Right ventricle myocardium superior (tissue), 1 donor: ENCODE data around the gene SLC38A3. TPM values are rescaled to one million over a fixed set of nuclear protein-coding genes. Genes with fewer than 3 reads are reported as not detected.
"Not testable (repeated sequence)": the region's sequence is repeated elsewhere in the genome, so short reads cannot be mapped to it uniquely, and the experiment has no call there.

Experiments used
- ATAC-seq: fragments of 200-7000 bp; cut with Tn5 transposase; one replicate; pipeline ENCODE4 v1.9.1; 2020; ENCODE audit warnings: mild to moderate bottlenecking; ENCODE audit not compliant: poor library complexity
- DNase-seq: peaks from one replicate; pipeline ENCODE4 v3.0.0-alpha.2; 2020
- intact Hi-C: fragments of 100-400 bp; cut with DNase I; formaldehyde crosslinking; loops from one replicate; pipeline ENCODE4 v1.11.2; 2022
- total RNA-seq: library from RNA; stranded (reverse); fragmentation: NEBNext Ultra II Directional; extraction: Animal tissue kit (Norgen Biotek cat#: 25700); gene quantifications from one replicate; pipeline ENCODE4 v1.2.1, GENCODE V29; 2021
- donor health status: DM: no; HTN: yes; CAD: no; lungs with severe emphysema.

The SLC38A3 gene
- total RNA-seq, 1 donor from 2014 or later = 10.6 TPM

GRCh38 chr3:50203809-50204803 is 965 bp upstream of the SLC38A3 start:
- ATAC-seq (no peak), DNase-seq (no peak)

DNA sequence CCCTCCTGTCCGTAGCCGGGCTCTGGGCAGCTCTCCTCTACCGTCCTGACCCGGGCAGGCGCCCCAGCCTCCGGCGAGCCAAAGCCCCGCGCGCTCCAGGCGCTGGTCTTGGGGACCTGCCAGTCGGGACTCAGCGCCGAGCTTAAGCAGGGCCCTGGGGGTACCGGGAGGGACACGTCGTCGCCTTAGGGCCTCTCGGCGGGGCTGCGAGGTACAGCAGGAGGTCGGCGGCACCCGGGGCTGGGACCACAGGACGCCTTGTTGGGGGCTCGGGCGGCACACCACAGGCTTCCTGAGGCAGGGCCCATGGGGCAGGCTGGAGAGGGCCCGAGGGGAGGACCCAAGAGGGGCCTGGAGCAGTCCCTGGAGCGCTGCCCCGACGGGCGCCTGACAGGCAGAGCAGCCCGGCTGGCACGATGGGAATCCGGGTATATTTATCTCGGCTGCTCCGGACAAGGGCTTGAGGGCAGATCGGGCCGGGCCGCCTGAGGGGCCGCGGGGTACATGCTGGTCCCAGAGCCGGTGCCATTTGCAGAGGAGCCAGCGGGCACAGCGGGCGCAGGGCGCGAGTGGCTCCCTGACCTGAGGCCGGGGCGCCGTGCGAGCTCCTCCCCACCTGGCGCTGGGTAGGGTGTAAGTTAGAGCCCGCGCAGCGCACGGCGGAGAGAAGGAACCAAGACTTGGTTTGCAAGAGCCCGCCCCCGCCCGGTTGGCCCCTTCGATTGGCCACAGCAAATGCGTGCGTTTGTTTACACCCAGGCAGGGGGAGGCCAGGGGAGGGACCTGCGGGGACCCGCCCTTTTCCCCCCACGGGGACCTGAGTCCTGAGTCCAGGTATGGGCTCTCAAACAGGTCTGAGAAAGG is 574 bp downstream of the SLC38A3 start:
- intact Hi-C loops = no loop called here
- ATAC-seq (peak; percentile 79), DNase-seq (peak; percentile 69)

More at GRCh38 chr3:50203809-50204803, 965 bp upstream of the SLC38A3 start:
- intact Hi-C loops = no loop called here

- no peak for ATAC-seq
- DNase-seq = no peak
- intact Hi-C loops = no loop called here
Measured at GRCh38 chr3:50207359-50208042, 2.4 kb downstream of the SLC38A3 start.

GRCh38 chr3:50208677-50209344 is 3.7 kb downstream of the SLC38A3 start:
- DNase-seq (no peak), ATAC-seq (no peak)
- intact Hi-C loops = no loop called here

DNA sequence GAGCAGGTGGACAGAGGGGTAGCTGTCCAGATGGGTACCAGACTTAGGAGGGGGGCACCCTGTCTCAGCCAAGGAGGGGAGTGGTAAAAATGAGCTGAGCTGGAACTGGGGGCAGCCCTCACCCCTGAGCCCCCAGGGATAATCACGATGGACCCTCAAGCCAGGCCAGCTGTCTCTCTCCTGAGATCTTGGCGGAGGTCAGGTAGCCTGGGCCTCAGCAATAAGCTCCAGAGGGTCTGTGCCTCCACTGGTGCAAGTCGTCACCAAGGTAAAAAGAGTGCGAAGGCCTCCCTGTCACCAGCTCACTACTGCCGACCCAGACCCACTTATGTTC is 5.1 kb downstream of the SLC38A3 start:
- ATAC-seq = no peak
- intact Hi-C loops = no loop called here

DNA sequence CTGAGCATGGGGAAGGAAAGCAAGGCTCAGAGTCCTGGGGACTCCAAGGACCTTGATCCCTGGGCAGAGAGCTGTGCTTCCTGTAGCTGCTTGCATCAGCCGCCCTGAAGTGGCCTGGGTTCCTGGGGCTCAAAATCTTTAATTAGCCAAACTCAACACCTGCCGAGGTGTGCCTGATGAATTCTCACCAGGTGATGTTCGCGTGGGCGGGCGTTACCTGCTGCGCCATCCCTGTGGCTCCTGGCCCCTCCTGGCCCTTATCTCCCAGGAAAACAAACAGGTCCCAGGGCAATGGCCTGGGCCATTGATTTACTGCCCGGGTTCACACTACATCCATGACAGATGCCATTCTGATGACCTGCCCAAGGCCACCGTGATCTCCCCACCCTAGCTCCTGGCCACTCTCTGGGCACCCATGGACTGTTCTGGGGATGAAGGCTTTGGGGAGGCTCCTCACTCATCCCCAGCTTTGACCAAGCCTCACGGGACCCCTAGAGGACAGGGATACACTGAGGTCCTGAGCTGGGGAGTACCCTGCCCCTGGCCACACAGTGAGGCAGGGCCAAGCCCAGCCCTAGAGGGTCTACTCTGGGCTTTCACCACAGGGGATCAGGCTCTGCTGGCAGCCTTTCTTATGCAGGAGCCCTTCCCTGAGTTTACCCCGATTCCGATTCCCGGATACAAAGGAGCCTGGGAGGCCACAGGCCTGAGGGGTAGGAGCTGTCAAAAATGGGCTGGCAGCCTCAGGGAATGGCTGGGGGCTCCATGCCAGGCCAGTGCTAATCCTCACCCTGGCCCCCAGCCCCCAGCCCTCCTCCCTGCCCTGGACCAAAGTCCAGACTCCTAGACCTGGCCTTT is 5.7 kb downstream of the SLC38A3 start:
- ATAC-seq = no peak
- DNase-seq = no peak
- intact Hi-C loops = no loop called here

More for the DNA sequence above, 5.1 kb downstream of the SLC38A3 start:
- no peak for DNase-seq

GRCh38 chr3:50211368-50211717 is 6.3 kb downstream of the SLC38A3 start:
- ATAC-seq, DNase-seq, intact Hi-C loops: not testable (repeated sequence)

GRCh38 chr3:50211930-50212329 is 6.9 kb downstream of the SLC38A3 start:
- intact Hi-C loops = no loop called here
- DNase-seq (no peak), ATAC-seq (no peak)

DNA sequence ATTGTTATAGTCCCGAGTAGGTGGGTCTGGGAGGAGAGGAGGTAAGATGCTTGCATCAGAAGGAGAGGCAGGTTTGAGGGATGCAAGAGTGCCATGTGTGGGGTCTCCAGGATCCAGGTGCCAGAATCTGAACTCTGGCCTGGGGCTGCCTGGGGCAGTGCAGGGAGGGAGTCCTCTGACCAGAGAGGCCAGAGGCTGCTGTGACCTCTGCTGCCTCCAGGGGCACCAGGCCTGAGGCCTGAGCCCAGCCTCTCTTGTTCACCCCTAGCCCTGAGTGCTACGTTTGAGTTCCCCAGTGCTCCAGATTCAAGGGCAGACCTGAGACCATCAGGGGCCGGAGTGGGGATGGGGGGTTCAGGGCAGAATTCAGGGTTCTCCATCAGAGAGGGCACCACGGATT is 7.4 kb downstream of the SLC38A3 start:
- ATAC-seq (no peak), DNase-seq (no peak)
- intact Hi-C loops = no loop called here

GRCh38 chr3:50212971-50213370 is 7.9 kb downstream of the SLC38A3 start:
- intact Hi-C loops = no loop called here
- DNase-seq (no peak), ATAC-seq (no peak)

DNA sequence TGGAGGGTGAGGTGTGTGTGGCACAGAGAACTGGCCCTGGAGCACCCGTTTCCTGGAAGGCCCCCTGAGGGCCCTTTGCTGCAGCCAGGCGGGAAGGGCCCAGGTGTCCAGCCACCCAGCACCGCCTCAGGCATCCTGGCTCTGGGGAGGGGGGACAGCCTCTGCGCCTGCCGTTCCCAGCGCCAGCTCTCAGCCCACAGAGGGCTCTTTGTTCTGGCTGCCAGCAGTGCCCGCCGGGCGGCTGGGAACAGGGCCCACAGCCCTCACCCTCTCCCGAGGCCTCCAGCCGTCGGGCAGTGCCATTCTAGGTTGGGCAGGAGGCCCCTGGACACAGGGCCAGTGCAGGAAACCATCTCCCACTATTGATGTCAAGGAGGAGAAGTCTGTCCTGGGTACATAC is 8.3 kb downstream of the SLC38A3 start:
- DNase-seq (no peak), ATAC-seq (no peak)
- intact Hi-C loops = no loop called here

GRCh38 chr3:50214824-50215223 is 9.8 kb downstream of the SLC38A3 start:
- DNase-seq (no peak), ATAC-seq (no peak)
- intact Hi-C loops = no loop called here

- intact Hi-C loops = no loop called here
- ATAC-seq (no peak), DNase-seq (no peak)
Measured at GRCh38 chr3:50215529-50215928, 10.5 kb downstream of the SLC38A3 start.

- ATAC-seq (no peak), DNase-seq (no peak)
- intact Hi-C loops = no loop called here
Measured at GRCh38 chr3:50217681-50218080, 12.6 kb downstream of the SLC38A3 start.

GRCh38 chr3:50218448-50218847 is 13.4 kb downstream of the SLC38A3 start:
- intact Hi-C loops = no loop called here
- no peak for ATAC-seq

GRCh38 chr3:50219285-50219684 is 14.2 kb downstream of the SLC38A3 start:
- ATAC-seq (no peak), DNase-seq (no peak)
- intact Hi-C loops = no loop called here

More at GRCh38 chr3:50218448-50218847, 13.4 kb downstream of the SLC38A3 start:
- no peak for DNase-seq

GRCh38 chr3:50220109-50220508 is 15.0 kb downstream of the SLC38A3 start:
- ATAC-seq = peak; percentile 29

GRCh38 chr3:50221051-50221410 is 16.0 kb downstream of the SLC38A3 start:
- DNase-seq (no peak), ATAC-seq (no peak)
- intact Hi-C loops = no loop called here

More at GRCh38 chr3:50220109-50220508, 15.0 kb downstream of the SLC38A3 start:
- intact Hi-C loops = no loop called here
- DNase-seq = no peak
